Trophoblast cell (in vitro differentiated cells and primary cell): ENCODE results near the gene RTN4RL2.

Source experiments
- DNase-seq, 2 donors: peaks; one replicate each; pipeline ENCODE4 v3.0.0-alpha.2; 2016
- H2AFZ ChIP-seq: 2 replicates; pipeline ENCODE4 v1.6.1; 2013; ENCODE audit warnings: low read length, moderate library complexity, mild to moderate bottlenecking; ENCODE audit not compliant: insufficient read depth, poor library complexity
- H2AK5ac ChIP-seq: 2 replicates; pipeline ENCODE4 v1.6.1; 2013; ENCODE audit warnings: mild to moderate bottlenecking, low read length
- H2BK120ac ChIP-seq: 2 replicates; pipeline ENCODE4 v1.6.1; 2013; ENCODE audit warnings: low read length, mild to moderate bottlenecking, moderate library complexity; ENCODE audit not compliant: insufficient read depth, poor library complexity
- H2BK12ac ChIP-seq: 2 replicates; pipeline ENCODE4 v1.6.1; 2013; ENCODE audit warnings: mild to moderate bottlenecking, low read length, moderate library complexity
- H2BK5ac ChIP-seq: 2 replicates; pipeline ENCODE4 v1.6.1; 2013; ENCODE audit warnings: low read length, low read depth, moderate library complexity, mild to moderate bottlenecking; ENCODE audit not compliant: poor library complexity
- H3K14ac ChIP-seq: 2 replicates; pipeline ENCODE4 v1.6.1; 2013; ENCODE audit warnings: mild to moderate bottlenecking, low read length
- H3K18ac ChIP-seq: 2 replicates; pipeline ENCODE4 v1.6.1; 2013; ENCODE audit warnings: mild to moderate bottlenecking, low read length
- H3K23ac ChIP-seq: 2 replicates; pipeline ENCODE4 v1.6.1; 2013; ENCODE audit warnings: low read length
- H3K27ac ChIP-seq: 2 replicates; pipeline ENCODE4 v1.5.1; 2013; ENCODE audit warnings: low read depth, mild to moderate bottlenecking, inconsistent platforms, low read length, moderate library complexity
- H3K27me3 ChIP-seq: 2 replicates; pipeline ENCODE4 v1.6.1; 2013; ENCODE audit warnings: inconsistent platforms, mild to moderate bottlenecking, low read length, moderate library complexity; ENCODE audit not compliant: insufficient read depth
- H3K36me3 ChIP-seq, 2 experiments: 1 replicate in 1 of 2; 2 replicates in 1 of 2; pipeline ENCODE4 v1.6.1; 2013; ENCODE audit warnings: low read length in 2 of 2, mild to moderate bottlenecking in 2 of 2, moderate library complexity in 1 of 2; ENCODE audit not compliant: insufficient read depth in 2 of 2, control insufficient read depth in 1 of 2
- H3K4ac ChIP-seq: 2 replicates; pipeline ENCODE4 v1.6.1; 2013; ENCODE audit warnings: low read depth, mild to moderate bottlenecking, low read length, moderate library complexity
- H3K4me1 ChIP-seq, 2 experiments: 1 replicate in 1 of 2; 2 replicates in 1 of 2; pipeline ENCODE4 v1.6.1; 2013; ENCODE audit warnings: low read length in 2 of 2, mild to moderate bottlenecking in 2 of 2, moderate library complexity in 1 of 2; ENCODE audit not compliant: insufficient read depth in 2 of 2, control insufficient read depth in 1 of 2
- H3K4me2 ChIP-seq: 2 replicates; pipeline ENCODE4 v1.6.1; 2013; ENCODE audit warnings: inconsistent platforms, mild to moderate bottlenecking, low read length, moderate library complexity
- H3K4me3 ChIP-seq: 2 replicates; pipeline ENCODE4 v1.5.1; 2013; ENCODE audit warnings: mild to moderate bottlenecking, low read depth, low read length, inconsistent platforms
- H3K79me1 ChIP-seq: one replicate; pipeline ENCODE4 v1.6.1; 2013; ENCODE audit warnings: low read length
- H3K79me2 ChIP-seq: 2 replicates; pipeline ENCODE4 v1.6.1; 2013; ENCODE audit warnings: low read length, mild to moderate bottlenecking; ENCODE audit not compliant: control insufficient read depth, insufficient read depth, poor library complexity
- H3K9ac ChIP-seq: 2 replicates; pipeline ENCODE4 v1.6.1; 2013; ENCODE audit warnings: mild to moderate bottlenecking, low read length
- H3K9me3 ChIP-seq: 2 replicates; pipeline ENCODE4 v1.6.1; 2013; ENCODE audit warnings: low read depth, mild to moderate bottlenecking, control low read depth, inconsistent platforms, low read length; ENCODE audit not compliant: insufficient read depth
- H4K12ac ChIP-seq: 2 replicates; pipeline ENCODE4 v1.6.1; 2013; ENCODE audit warnings: low read depth, mild to moderate bottlenecking, low read length, moderate library complexity
- H4K8ac ChIP-seq: 2 replicates; pipeline ENCODE4 v1.6.1; 2013; ENCODE audit warnings: low read depth, mild to moderate bottlenecking, low read length, moderate library complexity
- H4K91ac ChIP-seq: one replicate; pipeline ENCODE4 v1.6.1; 2013; ENCODE audit warnings: low read depth, mild to moderate bottlenecking, low read length, moderate library complexity
- WGBS: extraction: QIAGEN DNeasy Blood & Tissue Kit; methylation state at CpG from one replicate; pipeline ENCODE4 v1.1.7; 2013; ENCODE audit warnings: missing lambda C conversion rate; ENCODE audit not compliant: insufficient read length, insufficient coverage; ENCODE audit errors: extremely low coverage; 5-methylcytosine and 5-hydroxymethylcytosine counted together

The RTN4RL2 gene

GRCh38 chr11:57475191-57475590, 14.9 kb downstream of the RTN4RL2 start:
- Histone ChIP-seq H3K9me3 (peaks cover 3% of the 10 kb centered on the region), H4K12ac (no peak overlapping the region), H3K27me3 (peaks cover 31% of the 10 kb centered on the region), H3K79me1 (no peaks in the 10 kb centered on the region), H2BK12ac (no peak overlapping the region), H4K91ac (no peak overlapping the region), H2BK120ac (no peak overlapping the region), H2AFZ (no peak overlapping the region), H3K23ac (no peak overlapping the region), H3K36me3 (no peaks in the 10 kb centered on the region), H3K4ac (no peak overlapping the region), H3K27ac (no peak overlapping the region), H3K79me2 (no peaks in the 10 kb centered on the region), H3K18ac (no peak overlapping the region), H3K14ac (no peak overlapping the region), H4K8ac (no peak overlapping the region), H3K4me1 (peaks cover 6 to 8% of the 10 kb centered on the region in 2 experiments), H3K4me2 (no peak overlapping the region), H3K9ac (no peak overlapping the region), H2BK5ac (no peak overlapping the region), H3K4me3 (no peak overlapping the region), H2AK5ac (no peak overlapping the region)
- no CpG with 5 or more reads among the region's 1 CpG for WGBS
- DNase-seq = no peak

GRCh38 chr11:57475671-57476046, 15.3 kb downstream of the RTN4RL2 start:
- Histone ChIP-seq H3K14ac (no peak overlapping the region), H3K18ac (no peak overlapping the region), H3K9ac (no peak overlapping the region), H3K4me1 (peaks cover 6 to 8% of the 10 kb centered on the region in 2 experiments), H3K4me3 (no peak overlapping the region), H3K4me2 (no peak overlapping the region), H3K27me3 (peaks cover 31% of the 10 kb centered on the region), H2BK5ac (no peak overlapping the region), H3K79me2 (no peaks in the 10 kb centered on the region), H3K9me3 (peaks cover 3% of the 10 kb centered on the region), H3K79me1 (no peaks in the 10 kb centered on the region), H4K91ac (no peak overlapping the region), H3K23ac (no peak overlapping the region), H4K8ac (no peak overlapping the region), H2AK5ac (no peak overlapping the region), H4K12ac (no peak overlapping the region), H2BK12ac (no peak overlapping the region), H2BK120ac (no peak overlapping the region), H3K4ac (no peak overlapping the region), H3K36me3 (no peaks in the 10 kb centered on the region), H2AFZ (no peak overlapping the region), H3K27ac (no peak overlapping the region)
- no CpG with 5 or more reads among the region's 5 CpGs for WGBS
- DNase-seq = no peak

- no peak overlapping the region for H3K18ac ChIP-seq
- no peak overlapping the region for H3K9ac ChIP-seq
- no peak overlapping the region for H4K12ac ChIP-seq
- H3K27me3 ChIP-seq = peaks cover 33% of the 10 kb centered on the region
- no peaks in the 10 kb centered on the region for H3K36me3 ChIP-seq
- no peaks in the 10 kb centered on the region for H3K79me1 ChIP-seq
- H4K8ac ChIP-seq = no peak overlapping the region
- peak in 1 of 2 donors; percentile 25 for DNase-seq
- H2BK5ac ChIP-seq = no peak overlapping the region
- no peak overlapping the region for H3K27ac ChIP-seq
- H3K23ac ChIP-seq = no peak overlapping the region
- no peak overlapping the region for H2BK12ac ChIP-seq
- no peak overlapping the region for H4K91ac ChIP-seq
- no peak overlapping the region for H3K14ac ChIP-seq
- H2BK120ac ChIP-seq = no peak overlapping the region
- H2AK5ac ChIP-seq = no peak overlapping the region
- no peaks in the 10 kb centered on the region for H3K79me2 ChIP-seq
- peaks cover 3% of the 10 kb centered on the region for H3K9me3 ChIP-seq
- peaks cover 6 to 8% of the 10 kb centered on the region in 2 experiments for H3K4me1 ChIP-seq
- WGBS = no CpG with 5 or more reads among the region's 80 CpGs
- H3K4ac ChIP-seq = no peak overlapping the region
- H3K4me3 ChIP-seq = peak overlapping the region; percentile 33
- peak overlapping the region; percentile 46 for H3K4me2 ChIP-seq
- H2AFZ ChIP-seq = peak overlapping the region; percentile 58
These were observed 15.9 kb downstream of the RTN4RL2 start for GRCh38 chr11:57476047-57476756.

GRCh38 chr11:57476757-57477506, 16.6 kb downstream of the RTN4RL2 start:
- no peaks in the 10 kb centered on the region for H3K79me2 ChIP-seq
- peaks cover 36% of the 10 kb centered on the region for H3K27me3 ChIP-seq
- no peak overlapping the region for H4K91ac ChIP-seq
- no peak overlapping the region for H2BK120ac ChIP-seq
- DNase-seq = peak in 1 of 2 donors; percentile 33
- peaks cover 6 to 8% of the 10 kb centered on the region in 2 experiments for H3K4me1 ChIP-seq
- no peak overlapping the region for H2AK5ac ChIP-seq
- H3K18ac ChIP-seq = no peak overlapping the region
- H2BK5ac ChIP-seq = no peak overlapping the region
- peak overlapping the region; percentile 33 for H3K4me3 ChIP-seq
- H3K4ac ChIP-seq = no peak overlapping the region
- H4K8ac ChIP-seq = no peak overlapping the region
- H3K9ac ChIP-seq = no peak overlapping the region
- H3K9me3 ChIP-seq = peaks cover 3% of the 10 kb centered on the region
- H3K36me3 ChIP-seq = no peaks in the 10 kb centered on the region
- H2BK12ac ChIP-seq = no peak overlapping the region
- H3K79me1 ChIP-seq = no peaks in the 10 kb centered on the region
- no CpG with 5 or more reads among the region's 27 CpGs for WGBS
- peak overlapping the region; percentile 58 for H2AFZ ChIP-seq
- H3K14ac ChIP-seq = no peak overlapping the region
- H3K4me2 ChIP-seq = peak overlapping the region; percentile 46
- H4K12ac ChIP-seq = no peak overlapping the region
- H3K27ac ChIP-seq = no peak overlapping the region
- no peak overlapping the region for H3K23ac ChIP-seq
